Left hindlimb (tissue), 1 donor: ENCODE results near the gene UBL5.
"Not testable (repeated sequence)": the region's sequence is repeated elsewhere in the genome, so short reads cannot be mapped to it uniquely, and the experiment has no call there.

Experiments used
- DNase-seq: peaks from one replicate; pipeline ENCODE4 v3.0.0-alpha.2; 2018

UBL5 gene

DNA sequence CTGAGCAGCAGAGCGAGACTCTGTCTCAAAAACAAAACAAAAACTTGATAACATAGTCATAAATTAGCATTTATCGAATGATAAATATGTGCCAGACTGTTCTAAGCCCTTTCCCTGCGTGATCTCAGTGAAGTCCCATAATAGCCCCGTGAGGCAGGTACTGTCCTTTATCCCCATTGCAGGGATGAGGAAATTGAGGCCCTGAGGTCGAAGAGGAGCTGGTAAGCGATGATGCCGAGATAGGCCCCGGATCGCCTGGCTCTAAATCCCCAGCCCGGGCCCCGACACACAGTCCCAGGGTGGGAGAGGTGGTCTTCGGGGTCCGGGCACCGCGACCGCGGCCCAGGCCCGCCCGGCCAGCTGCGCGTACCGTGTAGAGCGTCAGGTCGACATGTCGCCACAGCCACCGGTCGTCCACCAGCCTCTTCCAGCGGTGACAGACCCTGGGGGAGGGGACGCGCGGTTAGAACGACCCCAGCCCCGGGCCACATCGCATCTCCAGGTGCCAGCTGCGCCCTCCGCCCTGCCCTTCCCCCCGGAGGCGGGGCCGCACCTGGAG, 9.5 kb upstream of the UBL5 start:
- DNase-seq = no peak

GRCh38 chr19:9818734-9819595, 8.8 kb upstream of the UBL5 start, which contains the start of gene FBXL12:
TSS of gene FBXL12 (minus strand) at chr19:9819079. CDS start at chr19:9818813, 266 bp downstream.
- DNase-seq = peak; percentile 100

DNA sequence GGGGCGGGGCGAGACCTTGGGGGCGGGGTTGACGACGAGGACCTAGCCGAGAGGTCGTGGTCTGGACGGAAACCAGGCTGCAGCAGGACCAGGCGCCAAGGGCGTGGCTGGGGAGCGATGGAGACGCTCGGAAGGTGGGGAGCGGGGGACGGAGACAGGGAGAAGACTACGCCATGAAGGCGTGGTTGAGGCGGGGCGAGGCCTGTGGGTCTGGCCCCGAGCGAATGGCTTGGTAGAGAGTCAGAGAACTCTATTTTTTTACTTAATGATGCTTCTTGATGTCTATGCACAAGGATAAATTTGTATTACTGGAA, 8.2 kb upstream of the UBL5 start:
- DNase-seq = no peak

DNA sequence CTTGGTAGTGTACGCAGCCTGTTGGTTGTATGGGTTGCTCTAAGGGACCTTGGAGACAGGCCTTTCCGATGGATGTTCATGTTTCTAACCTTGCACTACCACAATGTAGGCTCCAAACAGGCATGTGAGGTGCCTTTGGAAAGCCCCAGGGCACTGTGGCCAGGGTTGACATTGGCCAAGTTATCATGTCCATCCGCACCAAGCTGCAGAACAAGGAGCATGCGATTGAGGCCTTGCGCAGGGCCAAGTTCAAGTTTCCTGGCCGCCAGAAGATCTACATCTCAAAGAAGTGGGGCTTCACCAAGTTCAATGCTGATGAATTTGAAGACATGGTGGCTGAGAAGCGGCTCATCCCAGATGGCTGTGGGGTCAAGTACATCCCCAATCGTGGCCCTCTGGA, 7.7 kb upstream of the UBL5 start:
- DNase-seq = not testable (repeated sequence)

- no peak for DNase-seq
Measured at GRCh38 chr19:9823816-9824215, 3.9 kb upstream of the UBL5 start.

- no peak for DNase-seq
Measured at GRCh38 chr19:9828551-9829063, 889 bp downstream of the UBL5 start.

DNA sequence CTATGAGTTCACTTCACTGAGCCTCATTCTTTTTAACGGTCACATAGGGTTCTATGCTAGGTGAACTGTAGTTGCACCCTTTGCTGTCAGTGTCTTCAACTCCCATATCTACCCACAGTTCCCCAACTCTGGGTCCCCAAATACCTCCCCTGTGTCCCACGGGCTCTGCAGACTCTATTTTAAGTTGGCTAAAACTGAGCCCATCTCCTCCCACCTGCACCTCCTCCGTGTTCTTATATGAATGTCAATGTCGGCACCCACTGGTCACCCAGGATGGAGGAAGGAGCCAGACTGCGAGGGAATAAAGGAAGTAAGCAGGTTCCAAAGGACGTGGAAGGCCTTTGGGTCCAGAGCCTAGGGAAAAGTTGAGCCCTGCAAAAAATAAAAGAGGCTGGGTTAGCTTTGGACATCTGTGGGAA, 6.6 kb downstream of the UBL5 start:
- DNase-seq = no peak

- DNase-seq = peak; percentile 100
Measured at GRCh38 chr19:9834726-9835506, 7.2 kb downstream of the UBL5 start, which contains the start of gene PIN1. TSS of gene PIN1 (plus strand) at chr19:9835318. CDS start at chr19:9835345, 27 bp downstream.

GRCh38 chr19:9835507-9835949, 7.8 kb downstream of the UBL5 start:
- DNase-seq = no peak

- no peak for DNase-seq
Measured at GRCh38 chr19:9836021-9836420, 8.3 kb downstream of the UBL5 start.

GRCh38 chr19:9838324-9838723, 10.6 kb downstream of the UBL5 start:
- DNase-seq = no peak

- no peak for DNase-seq
Measured at GRCh38 chr19:9839415-9839814, 11.7 kb downstream of the UBL5 start.

DNA sequence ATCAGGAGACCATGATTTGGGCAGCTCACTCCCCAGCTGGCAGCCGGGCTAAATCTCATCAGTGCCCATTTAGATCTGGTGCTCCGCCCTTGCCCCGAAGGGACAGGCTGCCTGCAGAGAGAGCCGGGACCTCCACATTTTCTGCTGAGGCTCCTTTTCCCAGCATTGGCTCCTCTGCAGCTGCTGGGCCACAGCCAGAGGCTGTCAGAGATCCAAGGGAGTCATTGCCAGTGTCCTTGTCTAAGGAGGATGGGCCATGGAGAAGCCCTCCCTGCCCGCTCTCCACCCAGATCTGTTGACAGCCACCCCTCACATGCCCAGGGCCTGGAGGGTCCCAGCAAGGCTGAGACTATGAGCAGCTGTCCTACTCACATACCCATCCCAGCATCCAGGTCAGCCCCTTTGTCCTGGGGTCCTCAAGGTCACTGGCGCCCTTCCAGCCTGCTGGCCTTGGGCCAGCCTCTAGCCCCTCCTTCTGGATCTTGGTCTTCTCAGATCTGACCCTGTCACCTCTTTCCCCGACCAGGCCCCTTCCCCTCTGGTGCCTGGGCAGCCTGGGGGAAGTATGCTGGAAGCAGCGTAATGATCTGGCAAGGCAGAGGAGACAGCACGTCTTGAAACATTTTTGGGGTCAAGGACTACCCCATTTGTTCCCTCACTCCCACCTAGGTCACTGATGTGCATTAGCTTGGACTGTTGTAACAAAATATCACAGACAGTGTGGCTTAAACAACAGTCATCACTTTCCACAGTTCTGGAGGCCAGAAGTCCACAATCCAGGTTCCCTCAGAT, 15.3 kb downstream of the UBL5 start:
- no peak for DNase-seq

GRCh38 chr19:9843626-9844273, 16.0 kb downstream of the UBL5 start:
- DNase-seq = not testable (repeated sequence)

- DNase-seq = peak; percentile 55
Measured at GRCh38 chr19:9847087-9847671, 19.5 kb downstream of the UBL5 start.

GRCh38 chr19:9848060-9848459, 20.3 kb downstream of the UBL5 start:
- DNase-seq = no peak

GRCh38 chr19:9848762-9849161, 21.0 kb downstream of the UBL5 start:
- no peak for DNase-seq

DNA sequence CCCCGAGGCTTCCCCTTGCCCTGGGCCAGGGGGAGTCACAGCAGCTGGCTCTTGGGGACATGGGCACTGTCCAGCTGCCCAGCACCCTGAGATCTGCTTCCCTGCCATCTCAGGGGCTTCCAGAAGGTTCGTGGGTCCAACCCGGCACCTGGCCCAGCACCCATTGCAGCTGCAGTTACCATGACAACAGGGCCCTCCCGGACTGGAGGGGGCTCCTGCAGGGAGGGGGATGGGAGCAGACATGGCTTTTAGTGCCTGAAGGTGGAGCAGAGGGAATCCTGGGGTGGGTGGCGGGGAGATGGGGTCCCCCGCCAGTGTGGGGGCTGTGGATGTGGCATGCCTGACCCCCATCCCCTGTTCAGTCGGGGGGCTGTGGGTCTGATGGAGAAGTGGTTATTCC, 22.1 kb downstream of the UBL5 start:
- DNase-seq = no peak

DNA sequence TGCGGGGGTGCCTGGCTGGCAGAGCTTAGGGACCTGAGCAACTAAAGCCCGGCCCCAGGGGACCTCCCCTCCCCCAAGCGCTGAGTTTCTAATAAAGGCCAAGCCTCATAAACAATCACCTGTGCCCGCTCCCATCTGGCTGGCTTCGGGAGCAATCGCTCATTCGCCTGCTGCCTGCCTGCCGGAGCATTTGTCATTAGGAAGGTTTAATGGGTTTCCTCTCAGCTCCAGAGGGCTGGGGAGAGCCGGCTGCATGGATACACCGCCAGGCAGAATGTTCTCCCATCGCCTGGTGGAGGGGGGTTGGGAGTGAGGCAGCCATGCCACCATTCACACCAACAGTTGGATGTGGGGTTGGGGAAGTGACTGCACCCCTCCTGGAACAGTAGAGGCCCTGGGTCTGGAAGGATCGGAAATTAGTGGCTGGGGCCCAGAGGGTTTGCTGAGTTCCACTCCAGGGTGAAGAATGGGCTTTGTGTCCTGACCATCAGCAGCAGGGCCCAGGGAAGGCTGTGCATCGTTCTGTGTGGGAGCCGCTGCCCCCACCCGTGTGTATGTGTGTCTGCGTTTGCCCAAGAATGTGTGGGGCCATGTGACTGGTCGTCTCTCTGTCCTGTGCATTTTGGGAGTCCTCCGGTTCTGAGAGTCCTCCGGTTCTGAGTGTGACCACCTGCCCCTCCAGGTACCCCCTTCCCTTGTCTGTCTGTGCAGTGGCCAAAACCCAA, 22.7 kb downstream of the UBL5 start:
- no peak for DNase-seq

DNA sequence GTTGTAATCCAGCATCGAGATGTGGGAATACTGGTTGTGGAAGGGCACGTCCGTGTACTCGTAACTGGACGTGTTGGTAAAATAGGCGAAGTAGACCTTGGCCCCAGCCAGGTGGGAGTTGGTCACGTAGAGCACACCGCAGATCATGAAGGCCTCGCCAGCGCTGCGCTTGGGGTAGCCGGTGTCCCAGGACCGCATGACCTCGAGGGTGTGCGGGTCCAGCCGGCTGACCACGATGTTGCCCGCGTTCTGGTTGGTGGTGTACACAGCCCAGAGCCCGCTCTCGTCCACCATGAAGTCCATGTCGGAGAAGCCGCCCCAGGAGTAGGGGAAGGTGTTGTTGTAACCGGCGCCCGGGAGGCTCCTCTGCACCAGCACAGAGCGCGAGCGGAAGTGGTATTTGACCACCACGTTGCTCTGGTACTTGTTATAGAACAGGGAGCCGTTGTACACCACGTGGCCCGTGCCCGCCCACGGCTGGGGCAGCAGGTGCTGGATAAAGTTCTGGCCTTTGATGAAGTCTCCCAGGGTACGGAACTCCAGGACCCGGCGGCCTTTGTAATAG, 26.6 kb downstream of the UBL5 start:
- DNase-seq = no peak

DNA sequence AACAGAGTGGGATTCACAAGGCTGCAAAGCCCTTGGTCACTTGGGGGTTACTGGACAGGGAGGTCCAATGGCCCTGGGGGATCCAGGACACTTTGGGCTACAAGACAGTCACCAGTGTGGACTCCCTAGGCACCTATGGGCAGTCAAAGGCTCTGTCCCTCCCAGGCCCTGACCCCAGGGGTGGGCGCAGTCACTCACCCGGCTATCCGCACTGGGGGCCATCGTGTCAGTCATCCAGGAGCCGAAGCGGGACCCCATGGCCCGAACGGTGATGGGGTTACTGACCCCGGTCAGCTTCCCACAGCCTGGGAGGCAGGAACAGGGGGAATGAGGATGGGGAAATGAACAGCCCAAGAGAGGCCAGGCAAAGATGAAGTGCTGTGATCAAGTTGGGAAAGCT, 28.9 kb downstream of the UBL5 start:
- no peak for DNase-seq
